K562 (cell line): Measurements from ENCODE around the gene ARHGAP30. TPM values are rescaled to one million over a fixed set of nuclear protein-coding genes. Genes with fewer than 3 reads are reported as not detected.

Experiments used
- CHD7 ChIP-seq: fragments of 200-600 bp; sonication (generic); IDR thresholded peaks from one replicate; pipeline ENCODE4 v1.6.1; 2012; ENCODE audit warnings: mild to moderate bottlenecking, low read depth, low read length, inconsistent platforms
- DLX4 ChIP-seq: fragments of 250-450 bp; sonication (Bioruptor Pico); IDR thresholded peaks from 2 replicates; pipeline ENCODE4 v1.6.1; 2021; ENCODE audit warnings: mild to moderate bottlenecking
- FOXA1 ChIP-seq: fragments of 450-650 bp; IDR thresholded peaks from 2 replicates; pipeline ENCODE4 v1.6.1; 2016; ENCODE audit warnings: mild to moderate bottlenecking, borderline replicate concordance
- GABPB1 ChIP-seq: sonication (generic); formaldehyde crosslinking; IDR thresholded peaks from 2 replicates; pipeline ENCODE4 v1.8.0; 2022; ENCODE audit warnings: mild to moderate bottlenecking, missing genetic modification reagents
- NFE2 ChIP-seq: IDR thresholded peaks from 2 replicates; pipeline ENCODE4 v1.6.1; 2014; ENCODE audit warnings: antibody characterized with exemption, low read depth
- RFX5 ChIP-seq: IDR thresholded peaks from 2 replicates; pipeline ENCODE4 v1.6.1; 2011; ENCODE audit warnings: low read depth, mild to moderate bottlenecking, improper control_type of control experiment, low read length
- SIX5 ChIP-seq, 2 experiments: IDR thresholded peaks; 2 replicates each; pipeline ENCODE4 v1.6.1; 2011; ENCODE audit warnings: low read length in 2 of 2, borderline replicate concordance in 1 of 2, low read depth in 1 of 2, mild to moderate bottlenecking in 1 of 2, moderate library complexity in 1 of 2; ENCODE audit not compliant: insufficient read depth in 1 of 2
- TEAD4 ChIP-seq, 2 experiments: sonication (generic) in 1 of 2; formaldehyde crosslinking in 1 of 2; IDR thresholded peaks; 2 replicates each; pipeline versions ENCODE4 v1.6.1 to v1.8.0; 2012 to 2022; ENCODE audit warnings: borderline replicate concordance in 1 of 2, inconsistent platforms in 1 of 2, low read length in 1 of 2, mild to moderate bottlenecking in 1 of 2, missing genetic modification reagents in 1 of 2
- U2AF2 ChIP-seq: fragments of 200-400 bp; formaldehyde crosslinking; optimal IDR thresholded peaks from 2 replicates; pipeline ENCODE3; 2017; ENCODE audit warnings: low read depth, mild to moderate bottlenecking, low read length
- ZNF133 ChIP-seq: fragments of 250-450 bp; sonication (Bioruptor Pico); IDR thresholded peaks from 2 replicates; pipeline ENCODE4 v1.4.0; 2020; ENCODE audit warnings: mild to moderate bottlenecking
- ZNF274 ChIP-seq: IDR thresholded peaks from 2 replicates; pipeline ENCODE4 v1.6.1; 2011; ENCODE audit warnings: low read depth, mild to moderate bottlenecking, low read length, moderate library complexity, borderline replicate concordance
- ZNF583 ChIP-seq: fragments of 250-450 bp; sonication (Bioruptor Pico); IDR thresholded peaks from 2 replicates; pipeline ENCODE4 v1.4.0; 2020
- ZNF639 ChIP-seq, 2 experiments: fragments of 200-800 bp in 1 of 2; sonication (Bioruptor generic) in 1 of 2; sonication (generic) in 1 of 2; formaldehyde crosslinking in 1 of 2; IDR thresholded peaks in 1 of 2; conservative IDR thresholded peaks in 1 of 2; 2 replicates each; pipeline versions ENCODE4 v1.5.0 to v1.6.1; 2016 to 2020; ENCODE audit warnings: missing compliant biosample characterization in 1 of 2, missing genetic modification characterization in 1 of 2, missing genetic modification reagents in 1 of 2
- polyA plus RNA-seq, 8 experiments: library from polyadenylated mRNA; depleted of rRNA in 4 of 8; stranded (reverse) in 5 of 8; unstranded in 3 of 8; fragments of >200 nt; fragmentation: Nextera tagmentation in 2 of 8; fragmentation: Illumina TruSeq in 1 of 8; extraction: Ambion mirVana in 2 of 8; extraction: Trizol in 1 of 8; gene quantifications; 2 replicates each; pipeline versions ENCODE4 v1.2.1 to v1.2.3, GENCODE V29; 2011 to 2014; ENCODE audit warnings: inconsistent platforms in 1 of 8, missing spikeins in 1 of 8
- total RNA-seq, 7 experiments: library from RNA; depleted of rRNA in 6 of 7; stranded (reverse); fragments of >200 nt in 6 of 7; fragmentation: Illumina TruSeq in 2 of 7; extraction: Trizol in 2 of 7; gene quantifications; 2 replicates each; pipeline versions ENCODE4 v1.2.1 to v1.2.3, GENCODE V29; 2011 to 2021; ENCODE audit warnings: low replicate concordance in 1 of 7

The ARHGAP30 gene
- total and polyA plus RNA-seq, 9 of the 15 experiments (the other 6 are each of a cell fraction or from before 2014, with no cell fraction given): 0.01 to 0.73 (median 0.12) TPM

GRCh38 chr1:161117759-161118581 lies 48.3 kb upstream of the ARHGAP30 start, which contains the start of the genes NIT1 and PFDN2 (continued):
- TF ChIP-seq RFX5 (no peak), TEAD4 (IDR thresholded peaks at IDR 0.05; ENCODE audit: low read length) (peak; percentile 2; the same call in 1 of the 2 replicates), TEAD4 (CRISPR knock-in tag; IDR thresholded peaks at IDR 0.05; ENCODE audit: borderline replicate concordance) (no peak), ZNF639 (CRISPR knock-in tag; conservative IDR thresholded peaks at IDR 0.05 in 1 of 2, IDR thresholded peaks at IDR 0.05 in 1 of 2) (peak in 1 of 2 experiments; percentile 49; a peak in 1 of 4 replicates), CHD7 (no peak), NFE2 (no peak), GABPB1 (CRISPR knock-in tag) (peak; percentile 97), DLX4 (CRISPR knock-in tag) (no peak), FOXA1 (no peak), ZNF133 (CRISPR knock-in tag) (no peak), ZNF274 (no peak), SIX5 (IDR thresholded peaks at IDR 0.05; ENCODE audit: borderline replicate concordance in 1 of 2, insufficient read depth in 1 of 2, low read depth in 1 of 2, low read length in 2 of 2) (no peak), U2AF2 (no peak), ZNF583 (CRISPR knock-in tag) (peak; percentile 57; the same call in 1 of the 2 replicates)
